ENCODE results near the gene MACROH2A1. TPM values are rescaled to one million over a fixed set of nuclear protein-coding genes. Genes with fewer than 3 reads are reported as not detected.
A peak's percentile ranks its signal among the peaks of the same experiment; 100 is the strongest.

MACROH2A1 gene
- total RNA-seq, 4 donors from 2014 or later = 104 to 167 (median 136) TPM

GRCh38 chr5:135436951-135437418 lies 38.0 kb upstream of the MACROH2A1 start:
- Histone ChIP-seq H3K27ac (peak overlapping the region in 2 of 4 donors; percentile 52 to 73), H3K9me3 (no peaks in the 10 kb centered on the region), H3K4me1 (peaks cover 29 to 45% of the 10 kb centered on the region in 2 donors), H3K36me3 (no peaks in the 10 kb centered on the region), H3K4me3 (no peak overlapping the region), H3K27me3 (no peaks in the 10 kb centered on the region)
- no peak for DNase-seq
- intact Hi-C loops (cut with DNase I; ENCODE audit: low total_unique reads) (loop anchor here (10.0 kb wide), 1 partner anchor 382 kb away; no protein-coding TSS in a partner anchor), in situ Hi-C loops (cut with MboI; ENCODE audit: low sequenced_read_pairs in 4 of 4) (no loop called here)
- TF ChIP-seq, protein P1, sequence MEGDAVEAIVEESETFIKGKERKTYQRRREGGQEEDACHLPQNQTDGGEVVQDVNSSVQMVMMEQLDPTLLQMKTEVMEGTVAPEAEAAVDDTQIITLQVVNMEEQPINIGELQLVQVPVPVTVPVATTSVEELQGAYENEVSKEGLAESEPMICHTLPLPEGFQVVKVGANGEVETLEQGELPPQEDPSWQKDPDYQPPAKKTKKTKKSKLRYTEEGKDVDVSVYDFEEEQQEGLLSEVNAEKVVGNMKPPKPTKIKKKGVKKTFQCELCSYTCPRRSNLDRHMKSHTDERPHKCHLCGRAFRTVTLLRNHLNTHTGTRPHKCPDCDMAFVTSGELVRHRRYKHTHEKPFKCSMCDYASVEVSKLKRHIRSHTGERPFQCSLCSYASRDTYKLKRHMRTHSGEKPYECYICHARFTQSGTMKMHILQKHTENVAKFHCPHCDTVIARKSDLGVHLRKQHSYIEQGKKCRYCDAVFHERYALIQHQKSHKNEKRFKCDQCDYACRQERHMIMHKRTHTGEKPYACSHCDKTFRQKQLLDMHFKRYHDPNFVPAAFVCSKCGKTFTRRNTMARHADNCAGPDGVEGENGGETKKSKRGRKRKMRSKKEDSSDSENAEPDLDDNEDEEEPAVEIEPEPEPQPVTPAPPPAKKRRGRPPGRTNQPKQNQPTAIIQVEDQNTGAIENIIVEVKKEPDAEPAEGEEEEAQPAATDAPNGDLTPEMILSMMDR (IDR thresholded peaks at IDR 0.05 in 4 of 5, conservative IDR thresholded peaks at IDR 0.05 in 1 of 5) = no peak
- TF ChIP-seq POLR2A (IDR thresholded peaks at IDR 0.05) = no peak
- no peak for ATAC-seq

DNA sequence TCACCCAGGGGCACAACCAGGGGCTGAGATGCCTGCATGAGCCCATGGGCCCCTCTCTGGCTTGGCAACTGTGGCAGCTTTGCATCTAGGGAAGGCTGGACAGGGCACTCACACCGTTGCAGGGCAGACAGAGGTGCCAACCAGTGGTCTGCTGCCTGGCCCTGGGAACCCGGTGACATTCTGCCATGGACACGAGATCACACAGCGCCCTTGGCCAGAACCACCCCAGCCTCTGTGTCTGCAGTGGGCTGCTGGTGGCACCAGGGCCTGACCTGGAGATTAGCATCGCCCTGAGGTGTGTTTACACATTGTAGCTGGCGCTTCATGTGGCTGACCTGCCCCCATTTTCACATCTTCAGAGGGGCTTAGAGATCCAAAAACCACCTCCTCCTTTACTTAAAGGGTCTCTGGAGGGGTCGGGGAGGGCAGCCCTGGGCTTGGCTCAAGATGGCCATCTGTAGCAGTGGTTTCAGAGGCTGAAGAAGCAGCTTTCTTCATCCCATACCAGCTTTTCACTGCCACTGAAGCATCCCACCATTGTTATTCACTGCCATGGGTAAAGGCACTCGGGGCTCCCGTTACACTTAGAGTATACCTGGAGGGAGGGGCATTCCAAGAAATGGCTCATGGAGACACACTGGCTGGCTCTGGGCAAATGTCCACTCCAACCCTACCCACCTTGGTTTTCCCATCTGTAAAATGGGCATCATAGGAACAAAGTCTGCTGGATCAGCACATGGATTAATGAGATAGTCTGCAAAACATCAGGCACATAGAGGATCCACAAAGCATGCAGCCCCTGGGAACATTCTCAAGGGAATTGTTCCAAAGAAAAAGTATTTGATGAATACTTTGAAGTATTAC lies 36.7 kb upstream of the MACROH2A1 start:
- intact Hi-C loops (cut with DNase I; ENCODE audit: low total_unique reads) = loop anchor here (10.0 kb wide), 1 partner anchor 381 kb away; no protein-coding TSS in a partner anchor
- DNase-seq (no peak), ATAC-seq (no peak)
- peak overlapping the region in 1 of 4 donors; percentile 89 for H3K27ac ChIP-seq
- H3K9me3 ChIP-seq = no peaks in the 10 kb centered on the region
- H3K36me3 ChIP-seq = no peaks in the 10 kb centered on the region
- H3K4me3 ChIP-seq = no peak overlapping the region
- peaks cover 29 to 45% of the 10 kb centered on the region in 2 donors for H3K4me1 ChIP-seq
- no peak for TF ChIP-seq POLR2A (IDR thresholded peaks at IDR 0.05)
- TF ChIP-seq, protein P1 (IDR thresholded peaks at IDR 0.05 in 4 of 5, conservative IDR thresholded peaks at IDR 0.05 in 1 of 5) = no peak
- in situ Hi-C loops (cut with MboI; ENCODE audit: low sequenced_read_pairs in 4 of 4) = no loop called here
- H3K27me3 ChIP-seq = no peaks in the 10 kb centered on the region

- intact Hi-C loops (cut with DNase I; ENCODE audit: low total_unique reads) = loop anchor here (5.0 to 10.0 kb wide), 3 partner anchors 193 to 1377 kb away; no protein-coding TSS in a partner anchor
- H3K9me3 ChIP-seq = no peaks in the 10 kb centered on the region
- TF ChIP-seq, protein P1 (IDR thresholded peaks at IDR 0.05 in 4 of 5, conservative IDR thresholded peaks at IDR 0.05 in 1 of 5) = no peak
- TF ChIP-seq POLR2A (IDR thresholded peaks at IDR 0.05) = no peak
- ATAC-seq (no peak), DNase-seq (no peak)
- H3K36me3 ChIP-seq = no peaks in the 10 kb centered on the region
- peaks cover 29 to 44% of the 10 kb centered on the region in 2 donors for H3K4me1 ChIP-seq
- H3K27me3 ChIP-seq = no peaks in the 10 kb centered on the region
- peak overlapping the region in 3 of 4 donors; percentile 89 to 92 (median 91) for H3K27ac ChIP-seq
- H3K4me3 ChIP-seq = no peak overlapping the region
- in situ Hi-C loops (cut with MboI; ENCODE audit: low sequenced_read_pairs in 4 of 4) = no loop called here
Observed at GRCh38 chr5:135434591-135435466, 35.8 kb upstream of the MACROH2A1 start.

DNA sequence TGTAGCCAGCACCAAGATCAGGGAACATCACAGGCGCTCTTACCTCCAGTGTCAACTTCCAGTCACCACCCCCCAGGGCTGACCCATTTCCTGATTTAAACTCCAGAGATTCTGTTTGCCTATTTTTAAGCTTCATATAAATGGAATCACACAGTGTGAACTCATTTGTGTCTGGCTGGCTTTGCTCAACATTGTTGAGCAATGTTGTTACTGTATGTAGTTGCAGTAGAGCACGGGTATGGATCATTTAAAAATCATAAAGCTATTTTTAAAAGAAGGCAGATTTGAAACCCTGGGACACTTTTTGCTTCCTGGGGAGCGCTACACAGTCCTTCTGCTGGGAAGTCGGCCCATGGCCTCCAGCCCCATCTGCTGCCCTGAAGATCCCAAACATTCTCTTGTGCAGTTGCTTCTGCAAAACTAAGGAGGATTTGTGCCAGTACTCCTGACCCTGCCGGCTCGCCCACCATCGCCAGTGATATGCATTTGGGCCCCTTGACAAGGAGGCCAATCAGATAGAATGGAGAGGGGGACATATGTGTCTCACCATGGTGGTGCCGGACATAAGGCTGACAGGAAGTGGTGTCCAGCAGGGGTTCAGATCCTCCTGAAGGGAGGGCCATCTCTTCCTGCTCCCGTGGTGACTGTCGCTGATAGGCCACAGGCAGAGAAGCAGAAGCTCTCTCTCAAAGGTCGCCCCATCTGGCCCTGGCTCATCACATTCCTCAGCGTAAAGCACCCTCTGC lies 34.8 kb upstream of the MACROH2A1 start:
- H3K27me3 ChIP-seq = no peaks in the 10 kb centered on the region
- ATAC-seq (peak; percentile 77 to 81), DNase-seq (peak; percentile 81 to 87)
- intact Hi-C loops (cut with DNase I; ENCODE audit: low total_unique reads) = loop anchor here (2.0 to 10.0 kb wide), 5 partner anchors 35 to 1378 kb away; partner anchors contain the start of gene MACROH2A1
- TF ChIP-seq, protein P1 (IDR thresholded peaks at IDR 0.05 in 4 of 5, conservative IDR thresholded peaks at IDR 0.05 in 1 of 5) = no peak
- peak; percentile 33 to 39 for TF ChIP-seq POLR2A (IDR thresholded peaks at IDR 0.05)
- no peaks in the 10 kb centered on the region for H3K36me3 ChIP-seq
- no peak overlapping the region for H3K4me3 ChIP-seq
- in situ Hi-C loops (cut with MboI; ENCODE audit: low sequenced_read_pairs in 4 of 4) = no loop called here
- peaks cover 35 to 42% of the 10 kb centered on the region in 2 donors for H3K4me1 ChIP-seq
- no peaks in the 10 kb centered on the region for H3K9me3 ChIP-seq
- H3K27ac ChIP-seq = peak overlapping the region; percentile 73 to 92 (median 90)
